Hepatocyte (in vitro differentiated cells): ENCODE results near the gene CCT8.

Experiments
- CTCF ChIP-seq: fragments of 200-600 bp; sonication (generic); IDR thresholded peaks from 2 replicates; pipeline ENCODE4 v1.5.1; 2016; ENCODE audit warnings: antibody characterized with exemption, mild to moderate bottlenecking; ENCODE audit not compliant: poor library complexity
- EZH2phosphoT487 ChIP-seq: fragments of 200-600 bp; sonication (generic); IDR thresholded peaks from one replicate; pipeline ENCODE4 v1.6.1; 2018; ENCODE audit warnings: antibody characterized with exemption, mild to moderate bottlenecking, low read depth, moderate library complexity; ENCODE audit not compliant: unreplicated experiment, severe bottlenecking

GRCh38 chr21:29034678-29035077, 38.8 kb downstream of the CCT8 start:
- TF ChIP-seq CTCF (no peak), EZH2phosphoT487 (no peak)
